OCI-LY3 (cell line): ENCODE measurements around the gene CD40.

Experiments used
- EZH2phosphoT487 ChIP-seq: fragments of 200-600 bp; shearing (Covaris generic); IDR thresholded peaks from 2 replicates; pipeline ENCODE4 v1.6.1; 2018; ENCODE audit warnings: antibody characterized with exemption, mixed run types, low read depth
- TF ChIP-seq, protein P1 (sequence below): fragments of 200-600, 300-600 bp; sonication (generic); IDR thresholded peaks from 2 replicates; pipeline ENCODE4 v1.5.1; 2014; ENCODE audit warnings: antibody characterized with exemption, low read length, low read depth

DNA sequence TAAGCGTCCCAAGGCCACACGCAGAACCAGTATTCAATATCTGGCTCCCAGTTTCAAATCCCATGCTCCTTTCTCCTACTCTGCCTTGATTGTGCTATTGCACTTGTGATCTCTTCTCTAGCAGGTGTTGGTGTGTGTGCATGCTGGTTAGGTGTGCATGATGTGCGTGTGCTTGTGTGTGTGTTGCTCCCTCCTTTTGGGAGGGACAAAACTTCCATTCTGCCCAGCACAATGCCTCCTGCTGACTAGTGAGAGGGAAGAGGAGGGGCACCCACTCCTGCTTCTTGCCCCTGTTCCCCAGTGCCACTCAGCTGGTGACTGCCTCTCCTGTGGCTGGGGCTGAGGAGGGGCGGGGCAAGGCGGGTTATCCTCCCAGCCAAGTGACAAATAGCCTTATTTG lies 19.7 kb downstream of the CD40 start:
- TF ChIP-seq, protein P1, sequence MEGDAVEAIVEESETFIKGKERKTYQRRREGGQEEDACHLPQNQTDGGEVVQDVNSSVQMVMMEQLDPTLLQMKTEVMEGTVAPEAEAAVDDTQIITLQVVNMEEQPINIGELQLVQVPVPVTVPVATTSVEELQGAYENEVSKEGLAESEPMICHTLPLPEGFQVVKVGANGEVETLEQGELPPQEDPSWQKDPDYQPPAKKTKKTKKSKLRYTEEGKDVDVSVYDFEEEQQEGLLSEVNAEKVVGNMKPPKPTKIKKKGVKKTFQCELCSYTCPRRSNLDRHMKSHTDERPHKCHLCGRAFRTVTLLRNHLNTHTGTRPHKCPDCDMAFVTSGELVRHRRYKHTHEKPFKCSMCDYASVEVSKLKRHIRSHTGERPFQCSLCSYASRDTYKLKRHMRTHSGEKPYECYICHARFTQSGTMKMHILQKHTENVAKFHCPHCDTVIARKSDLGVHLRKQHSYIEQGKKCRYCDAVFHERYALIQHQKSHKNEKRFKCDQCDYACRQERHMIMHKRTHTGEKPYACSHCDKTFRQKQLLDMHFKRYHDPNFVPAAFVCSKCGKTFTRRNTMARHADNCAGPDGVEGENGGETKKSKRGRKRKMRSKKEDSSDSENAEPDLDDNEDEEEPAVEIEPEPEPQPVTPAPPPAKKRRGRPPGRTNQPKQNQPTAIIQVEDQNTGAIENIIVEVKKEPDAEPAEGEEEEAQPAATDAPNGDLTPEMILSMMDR = no peak
- no peak for TF ChIP-seq EZH2phosphoT487
